Fibroblast of pulmonary artery (primary cell): Measurements from ENCODE around the gene ZBED1.
"Not testable (repeated sequence)": the region's sequence is repeated elsewhere in the genome, so short reads cannot be mapped to it uniquely, and the experiment has no call there.

Experiments
- DNase-seq: peaks from one replicate; pipeline ENCODE4 v3.0.0-alpha.2; 2010; ENCODE audit warnings: low read depth
- H3K4me3 ChIP-seq: replicated peaks from 2 replicates; pipeline ENCODE4 v1.5.1; 2011; ENCODE audit warnings: low read depth, mild to moderate bottlenecking, control low read depth, low read length, moderate library complexity
- TF ChIP-seq, protein P1 (sequence below): IDR thresholded peaks from 2 replicates; pipeline ENCODE4 v1.5.1; 2011; ENCODE audit warnings: mild to moderate bottlenecking, control low read depth, low read length, inconsistent platforms; ENCODE audit errors: missing control alignments

ZBED1 gene

DNA sequence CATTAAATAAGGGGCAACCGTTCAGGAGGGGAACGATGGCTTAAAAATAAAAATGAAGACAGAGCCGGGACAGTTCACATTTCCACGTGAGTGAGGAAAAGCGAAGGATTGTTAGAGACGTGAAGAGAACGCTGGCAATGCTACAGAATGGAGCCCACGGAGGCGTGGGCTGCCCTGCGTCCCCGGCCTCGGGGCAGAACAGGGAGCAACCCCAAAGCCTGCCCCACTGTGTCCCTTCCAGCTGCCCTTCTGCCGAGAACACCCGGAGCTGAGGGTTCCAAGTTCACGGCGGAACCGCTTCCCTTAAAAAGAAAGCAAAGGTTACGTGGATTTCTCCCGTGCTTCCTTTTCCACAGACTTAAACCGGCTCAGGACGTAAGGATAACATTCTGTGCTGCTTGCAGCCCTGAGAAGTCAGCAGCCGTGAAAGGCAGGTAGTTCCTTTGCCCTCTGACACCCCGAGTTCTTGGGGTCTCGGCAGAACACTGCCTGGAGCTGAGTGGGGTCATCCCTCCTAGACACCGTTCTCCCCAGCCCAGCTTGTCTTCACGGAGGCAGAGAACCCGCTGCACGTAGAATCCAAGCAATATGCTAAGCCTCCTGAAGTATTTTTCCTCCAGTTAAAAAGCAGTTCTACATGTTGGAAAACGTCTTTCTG, 14.2 kb downstream of the ZBED1 start:
- H3K4me3 ChIP-seq = no peak overlapping the region
- DNase-seq = no peak
- TF ChIP-seq, protein P1, sequence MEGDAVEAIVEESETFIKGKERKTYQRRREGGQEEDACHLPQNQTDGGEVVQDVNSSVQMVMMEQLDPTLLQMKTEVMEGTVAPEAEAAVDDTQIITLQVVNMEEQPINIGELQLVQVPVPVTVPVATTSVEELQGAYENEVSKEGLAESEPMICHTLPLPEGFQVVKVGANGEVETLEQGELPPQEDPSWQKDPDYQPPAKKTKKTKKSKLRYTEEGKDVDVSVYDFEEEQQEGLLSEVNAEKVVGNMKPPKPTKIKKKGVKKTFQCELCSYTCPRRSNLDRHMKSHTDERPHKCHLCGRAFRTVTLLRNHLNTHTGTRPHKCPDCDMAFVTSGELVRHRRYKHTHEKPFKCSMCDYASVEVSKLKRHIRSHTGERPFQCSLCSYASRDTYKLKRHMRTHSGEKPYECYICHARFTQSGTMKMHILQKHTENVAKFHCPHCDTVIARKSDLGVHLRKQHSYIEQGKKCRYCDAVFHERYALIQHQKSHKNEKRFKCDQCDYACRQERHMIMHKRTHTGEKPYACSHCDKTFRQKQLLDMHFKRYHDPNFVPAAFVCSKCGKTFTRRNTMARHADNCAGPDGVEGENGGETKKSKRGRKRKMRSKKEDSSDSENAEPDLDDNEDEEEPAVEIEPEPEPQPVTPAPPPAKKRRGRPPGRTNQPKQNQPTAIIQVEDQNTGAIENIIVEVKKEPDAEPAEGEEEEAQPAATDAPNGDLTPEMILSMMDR = no peak

DNA sequence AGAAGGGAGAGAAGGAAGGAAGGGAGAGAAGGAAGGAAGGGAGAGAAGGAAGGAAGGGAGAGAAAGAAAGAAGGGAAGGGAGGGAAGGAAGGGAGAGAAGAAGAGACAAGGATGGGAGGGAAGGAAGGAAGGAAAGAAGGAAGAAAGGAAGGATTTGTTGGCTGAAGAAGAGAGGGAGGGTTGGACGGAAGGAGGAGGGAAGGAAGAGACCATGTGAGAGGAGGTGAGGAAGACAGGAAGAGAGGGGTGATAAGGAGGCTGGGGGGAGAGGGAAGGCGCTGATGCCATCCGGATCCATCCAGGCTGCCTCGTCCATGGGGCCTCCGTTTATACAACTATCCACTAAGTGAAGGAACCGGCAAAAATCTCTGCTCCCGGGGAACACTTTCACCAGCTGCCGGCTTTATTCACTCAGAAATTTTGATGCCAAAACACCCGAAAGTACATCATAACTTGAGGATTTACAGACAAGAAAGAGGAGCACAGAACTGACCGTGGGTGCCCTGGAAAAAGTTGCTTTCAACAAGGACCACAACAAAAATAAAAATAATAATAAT, 14.9 kb downstream of the ZBED1 start:
- DNase-seq = no peak
- H3K4me3 ChIP-seq = no peak overlapping the region
- TF ChIP-seq, protein P1 = no peak

DNA sequence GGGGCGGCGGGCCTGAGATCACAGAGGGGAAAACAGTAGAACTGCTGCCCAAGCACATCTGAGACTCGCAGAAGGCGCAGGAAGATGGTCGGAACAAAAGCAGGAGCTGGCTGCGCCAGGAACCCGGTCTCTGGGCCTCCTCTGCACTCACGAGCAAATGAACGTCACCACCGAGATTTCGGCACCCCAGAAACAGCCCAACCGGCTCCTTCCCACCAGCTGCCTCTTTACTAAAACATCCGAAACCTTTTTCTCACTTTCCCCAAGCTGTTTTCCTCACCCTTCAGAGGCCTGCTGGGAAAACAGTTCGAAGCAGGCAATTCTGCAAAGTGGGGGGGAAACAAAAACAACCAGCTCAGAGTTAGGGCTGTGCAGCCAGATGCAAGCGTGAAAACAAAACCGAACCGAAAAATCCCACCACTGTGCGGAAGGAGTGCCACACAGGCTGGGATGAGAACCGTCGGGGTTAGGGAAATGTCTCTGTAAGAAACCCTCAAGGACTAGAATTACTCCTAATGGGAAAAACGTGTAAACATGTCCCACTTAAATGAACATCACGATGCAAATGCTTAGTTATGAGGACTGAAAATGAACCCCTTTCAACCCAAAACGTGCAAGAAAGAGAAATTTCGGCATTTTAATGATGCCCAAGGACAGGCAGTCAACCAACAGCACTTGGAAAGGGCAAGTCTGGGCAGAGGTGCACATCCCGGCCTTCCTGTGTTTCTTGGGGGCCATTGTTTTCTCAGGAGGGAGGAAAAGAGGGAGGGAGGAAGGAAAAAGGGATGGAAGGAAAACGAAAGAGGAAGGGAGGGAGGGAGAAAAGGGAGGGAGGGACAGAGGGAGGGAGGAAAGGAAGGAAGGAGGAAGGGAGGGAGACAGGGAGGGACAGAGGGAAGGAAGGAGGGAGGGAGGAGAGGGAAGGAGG, 15.8 kb downstream of the ZBED1 start:
- peak overlapping the region; percentile 30 for H3K4me3 ChIP-seq
- DNase-seq = peak; percentile 61
- TF ChIP-seq, protein P1 = no peak

- TF ChIP-seq, protein P1 = no peak
- peak overlapping the region; percentile 30 for H3K4me3 ChIP-seq
- DNase-seq = peak; percentile 28
These were observed 16.5 kb downstream of the ZBED1 start for GRCh38 chrX:2484256-2484655.

DNA sequence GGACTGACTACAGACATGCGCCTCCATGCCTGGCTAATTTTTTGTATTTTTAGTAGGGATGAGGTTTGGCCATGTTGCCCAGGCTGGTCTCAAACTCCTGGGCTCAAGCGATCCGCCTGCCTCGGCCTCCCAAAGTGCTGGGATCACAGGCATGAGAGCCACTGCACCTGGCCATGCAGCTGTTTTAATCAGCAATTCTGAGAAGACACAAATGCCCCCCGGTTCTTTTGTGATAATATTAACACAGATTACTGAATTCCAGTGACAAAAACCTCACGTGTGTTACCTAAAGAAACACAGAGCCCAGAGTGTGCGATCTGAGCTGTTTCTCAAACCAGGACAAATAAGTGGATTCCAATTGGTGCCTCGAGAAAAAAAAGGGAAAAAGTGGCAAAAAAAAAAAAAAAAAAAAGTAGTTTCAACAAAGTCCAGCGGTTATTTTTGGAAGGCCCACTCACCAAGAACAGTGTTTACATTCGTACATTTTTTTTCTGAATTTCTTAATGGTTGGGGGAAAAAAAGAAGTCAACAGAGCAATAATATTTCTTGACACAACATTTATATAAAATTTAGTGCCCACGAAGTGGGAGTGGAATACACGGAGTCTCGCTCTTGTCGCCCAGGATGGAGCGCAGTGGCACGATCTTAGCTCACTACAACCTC, 17.2 kb downstream of the ZBED1 start:
- no peak overlapping the region for H3K4me3 ChIP-seq
- DNase-seq = no peak
- TF ChIP-seq, protein P1 = no peak

DNA sequence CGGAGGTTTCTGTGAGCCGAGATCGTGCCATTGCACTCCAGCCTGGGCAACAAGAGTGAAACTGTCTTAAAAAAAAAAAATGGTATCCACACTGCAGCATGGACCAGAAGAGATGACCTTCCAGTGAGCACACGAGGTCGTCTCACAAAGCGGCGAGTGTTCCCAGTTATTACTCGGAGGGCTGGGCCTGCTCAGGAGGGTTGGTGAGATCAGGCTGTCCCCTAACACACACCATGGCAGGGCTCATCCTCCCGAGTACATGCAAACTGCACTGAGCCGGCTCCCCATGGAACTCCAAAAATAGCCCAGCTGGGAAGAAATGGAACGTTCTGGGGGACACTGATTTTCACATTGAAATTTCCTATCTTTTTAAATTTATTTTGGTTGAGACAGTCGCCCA, 19.2 kb downstream of the ZBED1 start:
- not testable (repeated sequence) for DNase-seq, H3K4me3 ChIP-seq

DNA sequence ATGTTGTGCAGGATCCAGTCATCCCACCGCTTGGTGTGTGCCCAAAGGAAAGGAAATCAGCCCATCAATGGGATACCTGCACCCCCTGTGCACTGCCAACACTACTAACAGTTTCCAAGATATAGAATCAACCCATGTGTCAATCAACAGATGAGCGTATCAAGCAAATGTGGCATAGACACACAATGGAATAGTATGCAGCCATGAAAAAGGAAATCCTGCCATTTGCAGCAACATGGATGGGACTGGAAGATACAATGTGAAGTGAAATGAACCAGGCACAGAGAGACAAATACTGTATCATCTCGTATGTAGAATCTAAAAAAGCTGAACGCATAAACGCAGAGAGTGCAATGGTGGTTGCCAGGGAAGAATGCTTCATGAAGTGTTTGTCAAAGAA, 20.8 kb downstream of the ZBED1 start:
- not testable (repeated sequence) for DNase-seq, H3K4me3 ChIP-seq
